Measurements from ENCODE around the gene ASCC2.
A peak's percentile ranks its signal among the peaks of the same experiment; 100 is the strongest.
"Not testable (repeated sequence)": the region's sequence is repeated elsewhere in the genome, so short reads cannot be mapped to it uniquely, and the experiment has no call there.

The ASCC2 gene

GRCh38 chr22:29855611-29856181, 17.6 kb upstream of the ASCC2 start:
- no peak for DNase-seq

GRCh38 chr22:29854432-29854831, 16.4 kb upstream of the ASCC2 start:
- DNase-seq: no peak

DNA sequence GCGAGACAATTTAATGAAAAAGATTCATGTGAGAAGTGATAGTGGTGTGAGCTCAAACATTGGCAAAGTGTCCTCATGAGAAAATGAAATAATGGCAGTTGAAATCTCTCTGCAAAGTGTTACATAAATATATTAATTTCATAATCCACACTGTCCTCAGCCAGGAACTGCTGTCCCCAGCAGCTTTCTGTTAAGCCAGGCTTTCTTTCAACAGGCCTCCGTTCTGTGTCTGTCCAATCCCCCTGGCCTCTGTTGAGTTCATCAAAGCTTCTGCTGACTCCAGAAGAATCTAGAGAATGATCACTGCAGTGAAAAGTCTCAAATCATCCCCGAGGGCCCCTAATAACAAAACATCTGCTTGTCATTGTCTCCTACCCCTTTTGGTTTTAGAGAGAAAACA, 10.0 kb upstream of the ASCC2 start:
- no peak for DNase-seq

DNA sequence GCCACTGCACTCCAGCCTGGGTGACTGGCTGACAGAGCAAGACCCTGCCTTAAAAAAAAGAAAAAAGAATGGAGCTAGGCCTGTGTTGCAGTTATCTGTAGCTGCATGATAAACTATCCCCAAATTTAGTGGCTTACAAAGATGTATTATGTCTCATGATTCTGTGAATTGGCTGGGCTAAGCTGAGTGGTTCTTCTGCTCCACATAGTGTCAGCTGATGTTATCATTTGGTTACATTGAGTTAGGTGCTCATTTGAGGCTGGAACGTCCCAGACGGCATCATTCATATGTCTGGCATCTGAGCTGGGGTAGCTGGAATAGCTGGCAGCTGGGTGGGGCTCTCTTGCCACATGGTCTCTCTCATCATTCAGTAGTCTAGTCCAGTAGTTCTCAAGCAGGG, 8.2 kb upstream of the ASCC2 start:
- no peak for DNase-seq

GRCh38 chr22:29842740-29843139, 4.7 kb upstream of the ASCC2 start:
- DNase-seq: peak; percentile 28

DNA sequence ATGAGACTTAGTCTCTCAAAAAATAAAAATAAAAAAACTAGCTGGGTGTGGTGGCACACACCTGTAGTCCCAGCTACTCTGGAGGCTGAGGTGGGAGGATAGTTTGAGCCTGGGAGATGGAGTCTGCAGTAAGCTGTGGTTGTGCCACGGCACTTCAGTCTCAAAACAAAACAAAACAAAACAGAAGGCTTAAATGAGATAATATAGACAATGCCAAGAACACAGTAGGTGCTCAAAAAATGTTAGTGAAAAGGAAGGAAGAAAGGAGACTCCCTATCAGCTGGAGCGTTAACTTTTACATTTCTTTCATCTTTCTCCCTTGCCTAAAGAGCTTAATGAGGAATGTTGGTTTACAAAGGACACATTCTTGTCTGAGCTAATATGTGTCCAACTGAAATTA, 4.1 kb upstream of the ASCC2 start:
- no peak for DNase-seq

GRCh38 chr22:29840498-29840897, 2.4 kb upstream of the ASCC2 start:
- no peak for DNase-seq

DNA sequence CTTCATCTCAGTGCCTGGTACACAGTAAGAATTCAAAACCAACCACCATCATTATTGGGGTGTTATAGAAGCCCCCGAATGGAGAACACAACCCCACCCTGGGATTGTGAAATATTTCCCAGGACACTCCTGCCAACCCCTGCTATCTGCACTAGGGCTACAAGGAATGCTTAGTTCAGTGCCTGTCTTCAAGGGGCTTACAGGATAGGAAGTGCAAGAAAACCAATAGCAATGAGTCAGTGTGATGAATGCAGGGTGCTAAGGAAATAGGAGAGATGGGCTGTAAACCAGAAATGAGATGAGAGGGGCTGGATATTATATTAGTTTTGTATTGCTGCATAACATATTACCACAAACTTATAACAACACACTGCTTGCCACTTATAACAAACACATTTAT, 965 bp upstream of the ASCC2 start:
- no peak for DNase-seq

- DNase-seq: no peak
Measured at GRCh38 chr22:29838599-29838956, 504 bp upstream of the ASCC2 start.

DNA sequence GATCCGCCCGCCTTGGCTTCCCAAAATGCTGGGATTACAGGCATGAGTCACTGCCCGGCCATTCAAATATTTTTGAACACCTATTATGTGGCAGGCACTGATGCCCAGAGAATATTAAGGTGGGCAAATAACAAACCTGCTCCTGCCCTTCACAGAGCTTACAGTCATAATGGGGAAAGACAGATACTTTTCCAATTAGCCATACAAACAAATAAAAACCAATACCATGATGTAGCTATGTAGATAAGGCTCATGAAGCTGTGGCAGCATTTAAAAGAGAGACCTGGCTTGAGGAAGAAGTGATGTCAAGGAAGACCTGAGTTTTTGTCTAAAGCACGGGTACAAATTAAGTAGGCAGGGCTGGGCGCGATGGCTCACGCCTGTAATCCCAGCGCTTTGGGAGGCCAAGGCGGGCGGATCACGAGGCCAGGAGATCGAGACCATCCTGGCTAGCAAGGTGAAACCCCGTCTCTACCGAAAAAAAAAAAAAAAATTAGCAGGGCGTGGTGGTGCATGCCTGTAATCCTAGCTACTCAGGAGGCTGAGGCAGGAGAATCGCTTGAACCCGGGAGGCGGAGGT, 1.2 kb downstream of the ASCC2 start:
- DNase-seq: not testable (repeated sequence)

DNA sequence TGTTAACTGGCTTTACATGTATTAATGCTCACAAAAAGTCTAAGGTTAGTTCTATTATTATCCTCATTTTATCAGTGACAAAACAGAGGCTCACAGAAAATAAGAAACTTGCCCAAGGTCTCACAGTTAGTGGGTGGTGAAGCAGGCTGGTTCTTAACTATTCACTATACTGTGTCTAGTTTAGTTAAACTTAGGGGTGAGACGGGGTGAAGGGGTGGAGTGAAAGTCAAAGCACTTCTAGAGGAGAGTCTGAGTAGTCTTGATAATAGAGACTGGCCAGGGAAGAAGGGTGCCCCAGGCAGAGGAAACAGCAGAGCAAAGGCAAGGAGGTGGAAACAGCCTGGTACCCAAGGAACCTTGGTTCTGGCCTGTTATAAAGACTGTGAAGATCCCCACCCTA, 4.0 kb downstream of the ASCC2 start:
- DNase-seq: no peak

DNA sequence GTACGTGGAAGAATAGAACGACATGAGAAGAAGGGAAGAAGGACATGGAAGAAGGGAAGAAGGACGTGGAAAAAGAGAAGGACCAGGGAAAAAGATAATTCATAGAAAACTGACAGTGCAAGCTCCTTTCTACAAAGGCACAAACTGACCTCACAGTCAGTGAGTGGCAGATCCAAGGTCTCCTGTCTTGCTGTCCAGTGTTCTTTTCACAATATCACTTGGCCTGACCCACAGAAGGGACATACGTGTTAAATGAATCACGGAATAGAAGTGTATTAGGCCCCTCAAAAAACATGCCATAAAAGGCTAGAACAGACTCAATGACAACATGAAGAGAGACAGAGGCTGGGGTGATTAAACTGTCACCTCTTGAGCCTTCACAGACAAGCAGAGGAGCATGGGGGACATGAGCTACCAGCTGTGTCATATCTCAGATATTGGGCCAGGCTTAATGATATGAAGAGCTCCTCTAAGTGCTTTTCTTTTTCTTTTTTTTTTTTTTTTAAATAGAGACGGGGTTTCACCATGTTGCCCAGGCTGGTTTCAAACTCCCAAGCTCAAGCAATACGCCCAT, 4.6 kb downstream of the ASCC2 start:
- no peak for DNase-seq

DNA sequence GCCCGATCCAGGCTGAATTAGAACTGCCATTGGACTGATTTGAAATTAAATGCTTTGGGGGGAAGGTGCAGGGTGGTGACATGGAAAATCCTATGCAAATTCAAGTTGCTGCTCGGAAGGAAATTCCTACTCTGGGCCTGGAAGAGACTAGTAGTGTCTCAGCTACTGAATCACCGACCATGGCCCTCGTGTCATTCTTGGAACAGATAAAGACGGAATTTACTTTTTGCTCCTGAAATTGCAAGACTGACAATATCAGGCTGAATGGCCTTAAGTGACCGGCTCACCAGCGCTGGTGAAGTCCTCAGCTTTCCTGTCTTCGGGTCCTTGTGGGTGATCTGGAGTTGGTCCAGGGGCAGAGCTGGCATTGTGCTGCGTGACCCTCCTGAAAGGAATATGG, 6.1 kb downstream of the ASCC2 start:
- no peak for DNase-seq

GRCh38 chr22:29831186-29831921, 6.7 kb downstream of the ASCC2 start:
- DNase-seq: no peak

DNA sequence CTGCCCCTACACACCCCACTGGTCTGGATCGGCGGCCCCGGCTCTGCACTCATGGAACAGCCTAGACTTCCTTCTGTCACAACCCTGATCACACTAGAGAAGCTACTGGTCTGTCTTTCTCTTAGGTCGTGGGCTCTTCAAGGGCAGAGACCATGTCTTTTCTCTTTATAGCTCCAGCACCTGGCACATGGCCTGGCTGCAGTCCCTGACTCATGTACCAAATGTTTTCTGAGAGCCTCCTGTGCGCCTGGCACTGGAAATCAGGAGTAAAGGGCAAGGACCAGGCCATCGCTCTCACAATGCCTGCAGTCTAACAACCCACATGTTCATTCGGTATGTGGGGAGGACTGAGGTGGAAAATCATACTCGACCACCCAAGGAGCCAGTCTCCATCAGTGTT, 7.5 kb downstream of the ASCC2 start:
- DNase-seq: no peak

DNA sequence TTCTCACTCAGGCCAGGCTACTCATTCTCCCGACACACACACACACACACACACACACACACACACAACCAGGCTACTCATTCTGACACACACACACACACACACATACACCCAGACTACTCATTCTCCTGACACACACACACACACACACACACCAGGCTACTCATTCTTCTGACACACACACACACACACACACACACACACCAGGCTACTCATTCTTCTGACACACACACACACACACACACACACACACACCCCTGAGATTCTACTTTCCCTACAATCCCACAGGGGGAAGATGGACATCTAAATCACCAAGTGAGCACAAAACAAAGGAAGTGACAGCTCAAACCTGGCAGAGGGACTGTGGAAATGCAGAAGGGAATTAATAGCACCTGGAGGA, 10.3 kb downstream of the ASCC2 start:
- DNase-seq: not testable (repeated sequence)

GRCh38 chr22:29827091-29827490, 11.0 kb downstream of the ASCC2 start:
- no peak for DNase-seq

GRCh38 chr22:29825578-29825977, 12.5 kb downstream of the ASCC2 start:
- DNase-seq: no peak

GRCh38 chr22:29824677-29825076, 13.4 kb downstream of the ASCC2 start:
- DNase-seq: no peak

DNA sequence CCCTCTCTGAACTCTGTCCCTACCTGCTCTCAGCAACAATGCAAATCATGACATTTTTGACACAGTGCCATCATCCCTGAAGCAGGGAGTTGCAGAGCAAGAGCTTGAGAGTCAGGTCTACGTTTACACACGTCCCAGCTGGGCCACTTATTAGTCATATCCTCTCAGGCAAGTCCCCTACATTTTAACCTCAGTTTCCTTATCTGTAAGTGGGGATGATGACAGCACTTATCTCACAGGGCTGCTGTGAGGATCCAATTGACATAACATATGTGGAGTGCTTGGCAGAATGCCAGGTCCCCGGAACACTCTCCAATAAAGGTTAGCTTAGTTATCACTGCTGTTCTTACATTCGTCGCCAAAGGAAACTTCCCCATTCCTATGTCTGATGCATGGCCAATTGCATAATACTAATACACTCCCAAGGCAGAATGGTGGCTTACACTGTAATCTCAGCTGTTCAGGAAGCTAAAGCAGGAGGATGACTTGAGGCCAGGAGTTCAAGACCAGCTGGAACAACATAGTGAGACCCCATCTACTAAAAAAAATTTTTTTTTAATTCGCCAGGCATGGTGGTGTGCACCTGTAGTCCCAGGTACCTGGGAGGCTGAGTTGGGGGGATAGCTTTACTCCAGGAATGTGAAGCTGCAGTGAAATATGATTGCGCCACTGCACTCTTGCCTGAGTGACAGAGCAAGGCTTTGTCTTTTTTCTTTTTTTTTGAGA, 16.6 kb downstream of the ASCC2 start:
- DNase-seq: peak; percentile 94

GRCh38 chr22:29820961-29821290, 17.1 kb downstream of the ASCC2 start:
- no peak for DNase-seq

DNA sequence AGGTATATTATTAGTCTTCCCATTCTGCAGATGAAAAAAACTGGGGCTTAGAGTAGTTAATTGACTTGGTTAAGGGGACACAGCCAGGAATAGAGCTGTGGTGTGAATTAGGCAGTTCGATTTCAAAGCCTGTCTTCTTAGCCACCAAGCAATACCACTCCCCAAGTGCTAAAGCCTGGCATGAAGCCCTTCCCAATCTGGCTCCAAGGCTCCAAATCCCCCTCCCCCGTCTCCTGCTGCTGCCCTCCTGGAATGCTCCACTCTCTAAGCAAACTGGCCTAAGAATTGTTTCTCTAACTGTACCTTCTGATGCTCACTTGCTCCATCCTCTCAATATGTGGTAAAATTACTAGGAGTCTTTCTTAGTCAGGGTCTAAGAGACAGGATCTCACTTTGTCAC, 18.6 kb downstream of the ASCC2 start:
- no peak for DNase-seq

GRCh38 chr22:29817724-29818123, 20.4 kb downstream of the ASCC2 start:
- DNase-seq: no peak

DNA sequence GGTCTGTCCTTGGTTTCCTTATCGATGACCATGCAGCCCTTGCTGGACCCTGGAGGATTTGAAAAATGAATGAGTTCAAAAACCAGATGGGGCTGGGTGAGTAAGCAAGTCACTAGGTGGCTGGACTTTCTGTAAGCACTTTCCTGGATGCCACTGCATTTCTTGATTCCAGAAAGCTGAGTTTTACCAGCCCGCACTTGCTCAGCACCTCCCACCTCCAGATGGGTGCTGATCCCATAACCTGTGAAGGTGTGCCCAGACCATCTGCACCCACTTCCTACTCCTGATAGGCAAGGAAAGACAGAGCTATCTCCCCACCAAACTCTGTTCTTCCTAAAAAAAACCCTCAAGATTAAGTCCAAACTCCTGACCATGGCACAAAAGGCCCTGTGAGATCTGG, 21.1 kb downstream of the ASCC2 start:
- no peak for DNase-seq

Measured in NCI-H2029 (cell line).